ENCODE results near the gene YJEFN3.

GRCh38 chr19:19500975-19501644 lies 27.6 kb upstream of the YJEFN3 start:
- no peak for TF ChIP-seq CTCF (IDR thresholded peaks at IDR 0.05; ENCODE audit: control extremely low read depth in 1 of 3, insufficient read depth in 1 of 3, low read depth in 1 of 3, low read length in 3 of 3)
- no peak for TF ChIP-seq EZH2 (IDR thresholded peaks at IDR 0.05; ENCODE audit: low read depth, low read length, severe bottlenecking)
- TF ChIP-seq ATF2 (IDR thresholded peaks at IDR 0.05; ENCODE audit: low read length) = no peak
- no peak for TF ChIP-seq RXRA (IDR thresholded peaks at IDR 0.05; ENCODE audit: insufficient read depth, low read depth, low read length)
- TF ChIP-seq POLR2A (IDR thresholded peaks at IDR 0.05; ENCODE audit: control extremely low read depth in 1 of 2, low read depth in 2 of 2, low read length in 2 of 2) = no peak

All from H1 (cell line).